Loucy (cell line): ENCODE results near the gene EXOC3L1.

ENCODE experiments used
- H2AFZ ChIP-seq: fragments of 200-600 bp; sonication (generic); 2 replicates; pipeline ENCODE4 v1.6.0; 2016; ENCODE audit warnings: antibody characterized with exemption, mild to moderate bottlenecking, low read length, moderate library complexity
- H3F3A ChIP-seq: fragments of 200-600 bp; 2 replicates; pipeline ENCODE4 v1.6.0; 2016; ENCODE audit warnings: antibody characterized with exemption, low read depth, mild to moderate bottlenecking
- H3K27me3 ChIP-seq: fragments of 200-600 bp; sonication (generic); 2 replicates; pipeline ENCODE4 v1.6.1; 2014; ENCODE audit warnings: low read length, mild to moderate bottlenecking; ENCODE audit not compliant: insufficient read depth, poor library complexity, severe bottlenecking
- H3K36me3 ChIP-seq: fragments of 200-600 bp; sonication (generic); 2 replicates; pipeline ENCODE4 v1.6.1; 2016; ENCODE audit warnings: low read length; ENCODE audit not compliant: insufficient read depth
- H3K4me1 ChIP-seq: fragments of 200-600 bp; sonication (generic); 2 replicates; pipeline ENCODE4 v1.5.1; 2014; ENCODE audit warnings: low read length, mild to moderate bottlenecking; ENCODE audit not compliant: insufficient read depth, poor library complexity, severe bottlenecking
- H3K4me2 ChIP-seq: fragments of 200-600 bp; sonication (generic); 2 replicates; pipeline ENCODE4 v1.6.0; 2014; ENCODE audit warnings: antibody characterized with exemption, low read length, low read depth, mild to moderate bottlenecking; ENCODE audit not compliant: poor library complexity, severe bottlenecking
- H3K4me3 ChIP-seq: fragments of 200-600 bp; sonication (generic); 2 replicates; pipeline ENCODE4 v1.5.1; 2014; ENCODE audit warnings: low read length, mild to moderate bottlenecking, mixed read lengths; ENCODE audit not compliant: poor library complexity, severe bottlenecking
- H3K79me2 ChIP-seq: fragments of 200-600 bp; sonication (generic); 2 replicates; pipeline ENCODE4 v1.6.1; 2014; ENCODE audit warnings: low read length; ENCODE audit not compliant: insufficient read depth
- H3K9ac ChIP-seq: fragments of 200-600 bp; sonication (generic); 2 replicates; pipeline ENCODE4 v1.6.0; 2014; ENCODE audit warnings: mild to moderate bottlenecking, low read depth, low read length, moderate library complexity; ENCODE audit not compliant: poor library complexity, severe bottlenecking
- H3K9me2 ChIP-seq: fragments of 200-600 bp; sonication (generic); replicated peaks from 2 replicates; pipeline ENCODE4 v1.6.1; 2016; ENCODE audit warnings: low read depth, low read length, mixed read lengths
- H3K9me3 ChIP-seq: fragments of 200-600 bp; sonication (generic); 2 replicates; pipeline ENCODE4 v1.6.1; 2014; ENCODE audit warnings: mild to moderate bottlenecking, antibody characterized with exemption, low read length, low read depth; ENCODE audit not compliant: insufficient read depth
- H4K20me1 ChIP-seq: fragments of 200-600 bp; sonication (generic); 2 replicates; pipeline ENCODE4 v1.6.0; 2014; ENCODE audit warnings: antibody characterized with exemption, low read length, mild to moderate bottlenecking; ENCODE audit not compliant: insufficient read depth, poor library complexity, severe bottlenecking
- EZH2phosphoT487 ChIP-seq: fragments of 200-600 bp; IDR thresholded peaks from 2 replicates; pipeline ENCODE4 v1.6.1; 2018; ENCODE audit warnings: antibody characterized with exemption, mild to moderate bottlenecking, moderate library complexity, borderline replicate concordance
- TF ChIP-seq, protein P1 (sequence below): fragments of 200-600 bp; sonication (generic); conservative IDR thresholded peaks from 2 replicates; pipeline ENCODE4 v1.5.1; 2014; ENCODE audit warnings: mild to moderate bottlenecking, antibody characterized with exemption, low read length

Gene EXOC3L1

DNA sequence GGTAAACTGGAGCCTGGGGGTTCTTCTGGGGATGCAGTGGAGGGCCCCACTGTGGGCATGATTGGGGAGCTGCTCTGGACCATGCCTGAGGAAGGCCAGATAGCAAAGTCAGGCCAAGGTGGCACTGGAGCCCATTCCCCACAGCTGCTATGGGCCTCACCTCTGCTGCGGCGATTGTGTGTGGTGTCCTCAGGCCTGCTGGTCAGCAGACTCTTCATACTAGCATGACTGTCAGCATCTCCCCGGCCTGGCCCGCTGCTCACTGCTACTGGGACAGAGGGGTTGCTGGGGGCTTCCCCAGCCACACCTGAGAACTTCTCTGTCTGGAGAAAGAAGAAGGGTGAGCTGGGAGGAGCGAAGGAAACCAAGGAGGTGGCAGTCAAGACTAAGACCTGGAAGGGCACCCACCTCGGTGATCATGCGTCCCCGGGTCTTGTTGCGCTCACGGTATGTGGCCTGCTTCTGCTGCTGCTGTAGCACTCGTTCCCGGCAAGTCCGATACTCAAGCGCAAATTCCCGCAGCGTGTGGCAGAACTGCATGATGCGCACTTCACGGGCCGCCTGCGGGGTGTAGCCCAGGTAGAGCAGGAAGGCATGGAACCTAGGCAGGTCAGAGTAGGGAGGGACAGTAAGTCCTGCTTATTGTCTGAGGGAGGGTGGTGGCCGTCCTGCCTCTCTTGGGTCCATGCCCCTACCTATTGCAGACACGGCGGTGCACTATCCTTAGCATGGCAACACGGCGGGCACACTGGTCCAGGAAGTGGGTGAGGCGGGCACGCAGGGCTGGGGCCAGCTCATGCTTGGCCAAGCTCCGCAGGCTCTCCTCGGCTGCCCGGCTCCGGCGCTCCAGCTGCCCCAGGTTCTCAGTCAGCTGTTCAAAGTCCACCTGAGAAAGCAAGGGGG, 40.2 kb upstream of the EXOC3L1 start:
- peaks cover 8% of the 10 kb centered on the region for H4K20me1 ChIP-seq
- peaks cover 24% of the 10 kb centered on the region for H3K4me1 ChIP-seq
- no peak overlapping the region for H3K4me3 ChIP-seq
- H3K9me2 ChIP-seq: no peaks in the 10 kb centered on the region
- no peaks in the 10 kb centered on the region for H3K27me3 ChIP-seq
- H3K4me2 ChIP-seq: no peak overlapping the region
- no peak overlapping the region for H3K9ac ChIP-seq
- peaks cover 46% of the 10 kb centered on the region; the same call in 1 of the 2 replicates for H3K36me3 ChIP-seq
- TF ChIP-seq, protein P1, sequence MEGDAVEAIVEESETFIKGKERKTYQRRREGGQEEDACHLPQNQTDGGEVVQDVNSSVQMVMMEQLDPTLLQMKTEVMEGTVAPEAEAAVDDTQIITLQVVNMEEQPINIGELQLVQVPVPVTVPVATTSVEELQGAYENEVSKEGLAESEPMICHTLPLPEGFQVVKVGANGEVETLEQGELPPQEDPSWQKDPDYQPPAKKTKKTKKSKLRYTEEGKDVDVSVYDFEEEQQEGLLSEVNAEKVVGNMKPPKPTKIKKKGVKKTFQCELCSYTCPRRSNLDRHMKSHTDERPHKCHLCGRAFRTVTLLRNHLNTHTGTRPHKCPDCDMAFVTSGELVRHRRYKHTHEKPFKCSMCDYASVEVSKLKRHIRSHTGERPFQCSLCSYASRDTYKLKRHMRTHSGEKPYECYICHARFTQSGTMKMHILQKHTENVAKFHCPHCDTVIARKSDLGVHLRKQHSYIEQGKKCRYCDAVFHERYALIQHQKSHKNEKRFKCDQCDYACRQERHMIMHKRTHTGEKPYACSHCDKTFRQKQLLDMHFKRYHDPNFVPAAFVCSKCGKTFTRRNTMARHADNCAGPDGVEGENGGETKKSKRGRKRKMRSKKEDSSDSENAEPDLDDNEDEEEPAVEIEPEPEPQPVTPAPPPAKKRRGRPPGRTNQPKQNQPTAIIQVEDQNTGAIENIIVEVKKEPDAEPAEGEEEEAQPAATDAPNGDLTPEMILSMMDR: no peak
- no peak for TF ChIP-seq EZH2phosphoT487
- peaks cover 21% of the 10 kb centered on the region for H3K79me2 ChIP-seq
- no peaks in the 10 kb centered on the region; the same call in 1 of the 2 replicates for H3F3A ChIP-seq
- no peaks in the 10 kb centered on the region for H3K9me3 ChIP-seq
- no peak overlapping the region for H2AFZ ChIP-seq

DNA sequence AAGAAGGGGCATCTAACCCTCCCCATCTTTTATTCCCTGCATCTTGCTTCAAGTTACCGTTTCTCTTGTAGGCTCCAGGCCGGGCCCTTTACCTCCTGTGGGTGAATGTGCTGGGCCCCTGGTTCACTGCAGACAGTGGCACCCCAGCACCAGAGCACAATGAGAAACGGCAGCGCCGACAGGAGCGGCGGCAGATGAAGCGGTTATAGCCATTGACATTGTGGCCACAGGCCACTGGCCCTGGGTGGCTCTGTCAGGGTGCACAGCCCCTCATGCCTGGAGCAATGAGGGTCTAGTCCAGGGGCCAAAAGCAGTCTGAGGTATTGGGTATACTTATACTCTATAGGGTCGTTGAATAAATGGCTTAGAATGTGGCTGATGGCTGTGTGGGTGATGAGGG, 39.0 kb upstream of the EXOC3L1 start:
- Histone ChIP-seq H3F3A (peaks cover 6% of the 10 kb centered on the region), H3K4me1 (peaks cover 36% of the 10 kb centered on the region), H3K36me3 (peaks cover 40% of the 10 kb centered on the region; the same call in 1 of the 2 replicates), H3K79me2 (peaks cover 21% of the 10 kb centered on the region), H2AFZ (no peak overlapping the region), H3K4me3 (no peak overlapping the region), H3K9ac (no peak overlapping the region), H4K20me1 (peaks cover 8% of the 10 kb centered on the region), H3K9me3 (no peaks in the 10 kb centered on the region), H3K27me3 (no peaks in the 10 kb centered on the region), H3K4me2 (no peak overlapping the region), H3K9me2 (no peaks in the 10 kb centered on the region)
- TF ChIP-seq, protein P1: no peak
- no peak for TF ChIP-seq EZH2phosphoT487

DNA sequence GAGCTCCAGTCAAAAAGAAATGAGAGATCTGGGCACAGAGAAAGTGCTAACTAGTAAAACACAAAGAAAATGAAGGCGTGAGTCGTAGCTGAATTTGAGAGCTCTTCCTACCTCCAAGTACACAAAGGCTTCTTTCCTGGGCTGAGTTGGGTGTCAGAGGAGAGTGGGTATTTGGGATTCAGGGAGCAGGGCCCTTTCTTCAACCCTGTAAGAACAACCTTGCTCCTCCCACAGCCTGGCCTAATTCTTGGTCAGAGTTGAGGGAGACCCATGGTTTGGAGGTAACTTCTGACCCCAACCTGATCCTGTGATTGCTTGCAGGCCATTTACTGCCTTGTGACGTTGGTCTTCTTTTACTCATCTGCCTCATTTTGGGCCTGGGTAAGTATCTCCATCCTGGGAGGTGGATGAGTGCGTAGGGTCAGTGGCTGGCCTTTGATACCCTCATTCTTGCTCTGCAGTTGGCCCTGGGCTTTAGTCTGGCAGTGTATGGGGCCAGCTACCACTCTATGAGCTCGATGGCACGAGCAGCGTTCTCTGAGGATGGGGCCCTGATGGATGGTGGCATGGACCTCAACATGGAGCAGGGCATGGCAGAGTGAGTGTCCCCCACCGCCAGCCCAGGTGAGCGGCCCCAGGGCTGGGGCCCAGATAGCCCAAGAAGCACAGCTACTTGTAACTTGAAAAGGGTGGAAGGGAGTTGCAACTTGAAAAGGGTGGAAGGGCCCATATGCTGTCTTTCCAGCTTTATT, 38.3 kb upstream of the EXOC3L1 start:
- Histone ChIP-seq H3K9me2 (no peaks in the 10 kb centered on the region), H4K20me1 (peaks cover 8% of the 10 kb centered on the region), H3K4me2 (peak overlapping the region; percentile 95), H3K4me3 (peak overlapping the region; percentile 96), H3K9me3 (no peaks in the 10 kb centered on the region), H3K36me3 (peaks cover 35% of the 10 kb centered on the region; the same call in 1 of the 2 replicates), H2AFZ (no peak overlapping the region), H3K27me3 (no peaks in the 10 kb centered on the region), H3K9ac (peak overlapping the region; percentile 86), H3K79me2 (peaks cover 21% of the 10 kb centered on the region), H3K4me1 (peaks cover 42% of the 10 kb centered on the region), H3F3A (peaks cover 8% of the 10 kb centered on the region)
- TF ChIP-seq, protein P1: no peak
- TF ChIP-seq EZH2phosphoT487: no peak
